ENCODE data around the gene TMTC2.

The TMTC2 gene

GRCh38 chr12:83010169-83010804, 323.6 kb downstream of the TMTC2 start:
- Histone ChIP-seq H3K79me2 (ENCODE audit: insufficient read depth, low read length) (no peaks in the 10 kb centered on the region), H3K9me3 (ENCODE audit: low read length) (no peaks in the 10 kb centered on the region; the same call in 1 of the 2 replicates), H2AFZ (ENCODE audit: low read length) (no peak overlapping the region), H3K4me3 (ENCODE audit: low read depth, low read length, poor library complexity, severe bottlenecking) (no peak overlapping the region), H3F3A (ENCODE audit: insufficient read depth, low read length) (no peaks in the 10 kb centered on the region), H3K9me2 (ENCODE audit: low read depth, low read length) (no peaks in the 10 kb centered on the region), H3K27me3 (ENCODE audit: insufficient read depth, low read length) (no peaks in the 10 kb centered on the region), H3K4me2 (ENCODE audit: low read length) (no peak overlapping the region), H3K4me1 (ENCODE audit: insufficient read depth, low read length, severe bottlenecking) (no peaks in the 10 kb centered on the region), H4K20me1 (ENCODE audit: insufficient read depth, low read length) (no peaks in the 10 kb centered on the region), H3K9ac (ENCODE audit: low read length) (no peak overlapping the region), H3K36me3 (ENCODE audit: insufficient read depth, low read length) (no peaks in the 10 kb centered on the region), H3K27ac (ENCODE audit: low read depth, low read length, poor library complexity, severe bottlenecking) (no peak overlapping the region)
- TF ChIP-seq EZH2 (IDR thresholded peaks at IDR 0.05; ENCODE audit: borderline replicate concordance, low read length) (no peak), CTCF (IDR thresholded peaks at IDR 0.05; ENCODE audit: low read length) (no peak)

DNA sequence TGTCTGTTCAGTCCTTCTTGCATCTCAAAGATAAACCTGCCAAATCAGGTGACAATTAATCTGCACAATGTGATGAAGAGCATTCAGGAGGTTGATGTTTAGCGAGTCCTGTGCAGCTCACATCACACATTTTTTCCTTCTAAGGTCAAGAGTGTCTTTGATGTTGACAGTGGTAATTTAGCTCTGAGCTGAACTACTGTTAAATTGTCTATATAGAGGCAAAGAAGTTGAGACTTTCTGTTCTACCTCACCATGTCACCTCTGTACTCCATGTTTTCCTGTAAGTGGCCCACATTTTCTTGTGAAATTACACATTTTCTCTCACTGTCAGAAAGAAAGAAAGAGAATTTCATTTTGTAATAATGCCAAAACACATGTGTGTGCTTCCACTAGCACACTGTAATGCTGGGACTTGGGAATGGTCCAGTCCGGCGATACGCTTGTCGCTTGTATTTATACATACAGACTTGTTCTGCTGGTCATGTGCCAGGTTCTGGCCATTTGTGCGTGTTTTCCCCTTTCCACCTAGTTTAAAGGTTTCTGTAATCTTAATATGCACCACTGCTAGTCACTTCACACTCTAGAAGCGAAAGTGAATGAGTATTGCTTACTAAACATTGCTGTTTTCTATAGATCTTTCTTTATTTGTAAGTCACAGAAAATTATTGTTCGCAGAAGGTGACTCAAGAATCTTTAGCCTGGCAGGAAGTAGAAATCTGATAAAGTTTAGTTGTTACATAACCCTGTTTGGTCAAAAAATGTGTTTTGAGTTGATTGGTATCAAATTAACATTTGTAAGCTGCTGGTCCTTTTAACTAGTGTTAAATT, 328.9 kb downstream of the TMTC2 start:
- Histone ChIP-seq H3K79me2 (ENCODE audit: insufficient read depth, low read length) (no peaks in the 10 kb centered on the region), H3K4me2 (ENCODE audit: low read length) (no peak overlapping the region), H3K27ac (ENCODE audit: low read depth, low read length, poor library complexity, severe bottlenecking) (no peak overlapping the region), H3K36me3 (ENCODE audit: insufficient read depth, low read length) (no peaks in the 10 kb centered on the region), H3K9me3 (ENCODE audit: low read length) (no peaks in the 10 kb centered on the region), H3K4me3 (ENCODE audit: low read depth, low read length, poor library complexity, severe bottlenecking) (no peak overlapping the region), H3K27me3 (ENCODE audit: insufficient read depth, low read length) (no peaks in the 10 kb centered on the region), H2AFZ (ENCODE audit: low read length) (no peak overlapping the region), H3F3A (ENCODE audit: insufficient read depth, low read length) (no peaks in the 10 kb centered on the region), H3K9ac (ENCODE audit: low read length) (no peak overlapping the region), H4K20me1 (ENCODE audit: insufficient read depth, low read length) (no peaks in the 10 kb centered on the region), H3K9me2 (ENCODE audit: low read depth, low read length) (no peaks in the 10 kb centered on the region), H3K4me1 (ENCODE audit: insufficient read depth, low read length, severe bottlenecking) (no peaks in the 10 kb centered on the region)
- TF ChIP-seq EZH2 (IDR thresholded peaks at IDR 0.05; ENCODE audit: borderline replicate concordance, low read length) (no peak), CTCF (IDR thresholded peaks at IDR 0.05; ENCODE audit: low read length) (no peak)

- Histone ChIP-seq H3K9me3 (ENCODE audit: low read length) (no peaks in the 10 kb centered on the region), H3K27me3 (ENCODE audit: insufficient read depth, low read length) (no peaks in the 10 kb centered on the region), H3K4me3 (ENCODE audit: low read depth, low read length, poor library complexity, severe bottlenecking) (no peak overlapping the region), H3K79me2 (ENCODE audit: insufficient read depth, low read length) (no peaks in the 10 kb centered on the region), H3K27ac (ENCODE audit: low read depth, low read length, poor library complexity, severe bottlenecking) (no peak overlapping the region), H3K9me2 (ENCODE audit: low read depth, low read length) (no peaks in the 10 kb centered on the region), H4K20me1 (ENCODE audit: insufficient read depth, low read length) (no peaks in the 10 kb centered on the region), H3K9ac (ENCODE audit: low read length) (no peak overlapping the region), H3F3A (ENCODE audit: insufficient read depth, low read length) (no peaks in the 10 kb centered on the region), H3K4me1 (ENCODE audit: insufficient read depth, low read length, severe bottlenecking) (no peaks in the 10 kb centered on the region), H3K36me3 (ENCODE audit: insufficient read depth, low read length) (no peaks in the 10 kb centered on the region), H3K4me2 (ENCODE audit: low read length) (no peak overlapping the region), H2AFZ (ENCODE audit: low read length) (no peak overlapping the region)
- TF ChIP-seq CTCF (IDR thresholded peaks at IDR 0.05; ENCODE audit: low read length) (no peak), EZH2 (IDR thresholded peaks at IDR 0.05; ENCODE audit: borderline replicate concordance, low read length) (no peak)
These were observed 329.6 kb downstream of the TMTC2 start for GRCh38 chr12:83016218-83016835.
